IMR-90 (cell line): ENCODE data around the gene CHD6. TPM values are rescaled to one million over a fixed set of nuclear protein-coding genes. Genes with fewer than 3 reads are reported as not detected.

Experiments used
- ATAC-seq: fragments of 200-7000 bp; cut with Tn5 transposase; 2 replicates; pipeline ENCODE4 v1.9.1; 2020; ENCODE audit warnings: low read depth, mild to moderate bottlenecking, moderate library complexity
- BruUV-seq: library from RNA; stranded (reverse); fragments of 400-500 nt; replicated peaks from 2 replicates; lab custom pipeline; 2021; lab: Mats Ljungman, UMichigan
- CTCF ChIA-PET: fragments of 300-600 bp; formaldehyde crosslinking; extraction: SDS; loops from one replicate; lab custom pipeline; 2021; ENCODE audit warnings: antibody characterized with exemption; lab: Yijun Ruan, JAX
- POLR2A ChIA-PET: fragments of 300-600 bp; sonication (Branson Sonifier 250); formaldehyde crosslinking; loops from one replicate; lab custom pipeline; 2022; ENCODE audit warnings: antibody characterized with exemption; ENCODE audit not compliant: unreplicated experiment; lab: Charles Lee
- DNase-seq: peaks from one replicate; pipeline ENCODE4 v3.0.0; 2013
- H2AFZ ChIP-seq: replicated peaks from 2 replicates; pipeline ENCODE3; 2013; ENCODE audit warnings: low read length, mild to moderate bottlenecking; ENCODE audit not compliant: poor library complexity
- H2AK5ac ChIP-seq: 2 replicates; pipeline ENCODE4 v1.6.1; 2013; ENCODE audit warnings: low read depth, low read length, inconsistent platforms
- H2AK9ac ChIP-seq: replicated peaks from 2 replicates; pipeline ENCODE3; 2013; ENCODE audit warnings: mild to moderate bottlenecking, low read depth, low read length, moderate library complexity; ENCODE audit not compliant: poor library complexity
- H2BK120ac ChIP-seq: 2 replicates; pipeline ENCODE4 v1.6.1; 2013; ENCODE audit warnings: low read depth, low read length, inconsistent platforms
- H2BK15ac ChIP-seq: 3 replicates; pipeline ENCODE4 v1.6.1; 2013; ENCODE audit warnings: low read depth, low read length, inconsistent platforms
- H2BK20ac ChIP-seq: 2 replicates; pipeline ENCODE4 v1.6.1; 2013; ENCODE audit warnings: low read depth, mild to moderate bottlenecking, inconsistent platforms, low read length, moderate library complexity
- H2BK5ac ChIP-seq: 2 replicates; pipeline ENCODE4 v1.6.1; 2013; ENCODE audit warnings: mild to moderate bottlenecking, low read depth, low read length, inconsistent platforms; ENCODE audit not compliant: poor library complexity, severe bottlenecking
- H3K14ac ChIP-seq: replicated peaks from 2 replicates; pipeline ENCODE4 v1.6.1; 2013; ENCODE audit warnings: low read depth, low read length, inconsistent platforms
- H3K18ac ChIP-seq: 2 replicates; pipeline ENCODE4 v1.6.1; 2013; ENCODE audit warnings: low read depth, low read length, control low read depth
- H3K23ac ChIP-seq: 2 replicates; pipeline ENCODE4 v1.6.1; 2013; ENCODE audit warnings: low read depth, low read length, inconsistent platforms
- H3K27ac ChIP-seq: 2 replicates; pipeline ENCODE4 v1.5.1; 2013; ENCODE audit warnings: mild to moderate bottlenecking, control low read depth, low read length; ENCODE audit not compliant: insufficient read depth
- H3K27me3 ChIP-seq: 2 replicates; pipeline ENCODE4 v1.6.1; 2013; ENCODE audit warnings: low read length; ENCODE audit not compliant: control insufficient read depth, insufficient read depth
- H3K36me3 ChIP-seq: 2 replicates; pipeline ENCODE4 v1.6.1; 2013; ENCODE audit warnings: low read length, mixed read lengths; ENCODE audit not compliant: control insufficient read depth, insufficient read depth
- H3K4ac ChIP-seq: 2 replicates; pipeline ENCODE4 v1.6.1; 2013; ENCODE audit warnings: low read depth, low read length, inconsistent platforms
- H3K4me1 ChIP-seq: 2 replicates; pipeline ENCODE4 v1.6.1; 2013; ENCODE audit warnings: low read length, mixed read lengths; ENCODE audit not compliant: control insufficient read depth, insufficient read depth
- H3K4me2 ChIP-seq: 2 replicates; pipeline ENCODE4 v1.6.1; 2013; ENCODE audit warnings: low read depth, mild to moderate bottlenecking, control low read depth, low read length, moderate library complexity
- H3K4me3 ChIP-seq: 2 replicates; pipeline ENCODE4 v1.5.1; 2013; ENCODE audit warnings: low read depth, mild to moderate bottlenecking, control low read depth, low read length, moderate library complexity; ENCODE audit not compliant: insufficient read depth
- H3K56ac ChIP-seq: 2 replicates; pipeline ENCODE4 v1.6.1; 2013; ENCODE audit warnings: low read length, inconsistent platforms; ENCODE audit not compliant: insufficient read depth; ENCODE audit errors: extremely low read depth
- H3K79me1 ChIP-seq, 2 experiments: 2 replicates each; pipeline ENCODE4 v1.6.1; 2013; ENCODE audit warnings: low read length in 2 of 2, inconsistent platforms in 1 of 2, low read depth in 1 of 2
- H3K9ac ChIP-seq: 2 replicates; pipeline ENCODE4 v1.6.1; 2013; ENCODE audit warnings: low read depth, low read length, control low read depth
- H3K9me1 ChIP-seq: 2 replicates; pipeline ENCODE4 v1.6.1; 2013; ENCODE audit warnings: low read length, inconsistent platforms; ENCODE audit not compliant: insufficient read depth
- H3K9me3 ChIP-seq: 2 replicates; pipeline ENCODE4 v1.6.1; 2013; ENCODE audit warnings: low read length; ENCODE audit not compliant: control insufficient read depth, insufficient read depth
- H4K20me1 ChIP-seq: 2 replicates; pipeline ENCODE4 v1.6.1; 2013; ENCODE audit warnings: low read length, inconsistent platforms; ENCODE audit not compliant: insufficient read depth
- H4K5ac ChIP-seq: 2 replicates; pipeline ENCODE4 v1.6.1; 2013; ENCODE audit warnings: mild to moderate bottlenecking, low read depth, low read length, control low read depth
- H4K8ac ChIP-seq, 2 experiments: 2 replicates each; pipeline ENCODE4 v1.6.1; 2013; ENCODE audit warnings: low read depth in 2 of 2, low read length in 2 of 2, control low read depth in 1 of 2, inconsistent platforms in 1 of 2
- H4K91ac ChIP-seq: 2 replicates; pipeline ENCODE4 v1.6.1; 2013; ENCODE audit warnings: low read depth, low read length, inconsistent platforms; ENCODE audit not compliant: insufficient read depth
- BHLHE40 ChIP-seq: fragments of 150-350 bp; IDR thresholded peaks from 2 replicates; pipeline ENCODE4 v1.6.1; 2016; ENCODE audit warnings: mild to moderate bottlenecking, low read depth, low read length
- CEBPB ChIP-seq: IDR thresholded peaks from 2 replicates; pipeline ENCODE4 v1.6.1; 2012; ENCODE audit warnings: low read depth, low read length, improper control_type of control experiment
- CHD1 ChIP-seq: IDR thresholded peaks from 2 replicates; pipeline ENCODE4 v1.6.1; 2012; ENCODE audit warnings: low read depth, low read length, improper control_type of control experiment
- CTCF ChIP-seq: conservative IDR thresholded peaks from 2 replicates; pipeline ENCODE4 v1.5.1; 2012; ENCODE audit warnings: mild to moderate bottlenecking, low read depth, low read length, improper control_type of control experiment
- ELK1 ChIP-seq: fragments of 150-350 bp; IDR thresholded peaks from 2 replicates; pipeline ENCODE4 v1.6.1; 2016; ENCODE audit warnings: low read depth, mild to moderate bottlenecking, low read length, moderate library complexity, borderline replicate concordance
- FOS ChIP-seq: fragments of 150-350 bp; IDR thresholded peaks from 2 replicates; pipeline ENCODE4 v1.6.1; 2016; ENCODE audit warnings: low read depth, low read length
- MXI1 ChIP-seq: IDR thresholded peaks from 2 replicates; pipeline ENCODE4 v1.6.1; 2012; ENCODE audit warnings: low read depth, mild to moderate bottlenecking, low read length, moderate library complexity, borderline replicate concordance
- NFE2L2 ChIP-seq: fragments of 150-350 bp; IDR thresholded peaks from 2 replicates; pipeline ENCODE4 v1.6.1; 2016; ENCODE audit warnings: low read depth, mild to moderate bottlenecking, low read length
- POLR2A ChIP-seq: IDR thresholded peaks from 2 replicates; pipeline ENCODE4 v1.6.1; 2012; ENCODE audit warnings: mild to moderate bottlenecking, low read depth, low read length
- RAD21 ChIP-seq: IDR thresholded peaks from 2 replicates; pipeline ENCODE4 v1.6.1; 2012; ENCODE audit warnings: low read length, improper control_type of control experiment
- RCOR1 ChIP-seq: IDR thresholded peaks from 2 replicates; pipeline ENCODE4 v1.6.1; 2012; ENCODE audit warnings: mild to moderate bottlenecking, low read length, improper control_type of control experiment; ENCODE audit not compliant: insufficient replicate concordance
- RFX5 ChIP-seq: IDR thresholded peaks from 2 replicates; pipeline ENCODE4 v1.8.0; 2012; ENCODE audit warnings: low read depth, mild to moderate bottlenecking, low read length, moderate library complexity
- SMC3 ChIP-seq: fragments of 150-350 bp; IDR thresholded peaks from 2 replicates; pipeline ENCODE4 v1.6.1; 2016; ENCODE audit warnings: low read depth, mild to moderate bottlenecking, antibody characterized with exemption, low read length, moderate library complexity
- USF2 ChIP-seq: fragments of 150-350 bp; IDR thresholded peaks from 2 replicates; pipeline ENCODE4 v1.6.1; 2017; ENCODE audit warnings: mild to moderate bottlenecking, antibody characterized with exemption, low read length, low read depth
- WGBS, 2 experiments: methylation state at CpG; one replicate each; pipeline versions ENCODE4 v1.1.5 to v1.1.7; 2013; ENCODE audit warnings: missing lambda C conversion rate in 2 of 2; ENCODE audit not compliant: insufficient read length in 1 of 2; ENCODE audit errors: extremely low coverage in 2 of 2; 5-methylcytosine and 5-hydroxymethylcytosine counted together
- dilution Hi-C: fragments of 300-500 bp; cut with HindIII; formaldehyde crosslinking; loops from one replicate; pipeline ENCODE4 v1.14.3; 2018; ENCODE audit warnings: low sequenced_read_pairs; ENCODE audit not compliant: unreplicated experiment
- in situ Hi-C: fragments of 300-500 bp; cut with MboI; formaldehyde crosslinking; loops from 3 replicates; pipeline ENCODE4 v1.14.3; 2019; ENCODE audit warnings: low sequenced_read_pairs, inconsistent platforms, mixed read lengths
- intact Hi-C: fragments of 100-400 bp; cut with micrococcal nuclease; formaldehyde crosslinking; loops from 2 replicates; pipeline ENCODE4 v1.10.0; 2022
- polyA plus RNA-seq, 3 experiments: library from polyadenylated mRNA; depleted of rRNA; stranded (reverse); fragments of >200 nt; gene quantifications; 2 replicates each; pipeline ENCODE4 v1.2.3, GENCODE V29; 2012; ENCODE audit warnings: low replicate concordance in 1 of 3
- total RNA-seq: library from RNA; depleted of rRNA; stranded (reverse); fragments of >200 nt; gene quantifications from 2 replicates; pipeline ENCODE4 v1.2.3, GENCODE V29; 2012

CHD6 gene
- total and polyA plus RNA-seq, 2 of the 4 experiments (the other 2 are of a cell fraction), result 8.8 to 26.7 TPM

- Histone ChIP-seq H3K14ac (no peak overlapping the region), H3K56ac (no peak overlapping the region), H3K4me2 (no peak overlapping the region), H3K27me3 (peaks cover 54% of the 10 kb centered on the region), H4K8ac (no peak overlapping the region), H3K36me3 (no peaks in the 10 kb centered on the region), H3K9ac (no peak overlapping the region), H2AK5ac (no peak overlapping the region), H3K9me1 (no peaks in the 10 kb centered on the region), H3K4me1 (no peaks in the 10 kb centered on the region), H3K79me1 (no peaks in the 10 kb centered on the region), H4K91ac (no peak overlapping the region), H3K18ac (no peak overlapping the region), H2BK20ac (no peak overlapping the region), H4K5ac (no peak overlapping the region), H3K4ac (no peak overlapping the region), H3K4me3 (no peak overlapping the region), H2BK15ac (no peak overlapping the region), H2AK9ac (no peak overlapping the region), H2BK5ac (no peak overlapping the region), H3K9me3 (peaks cover 4% of the 10 kb centered on the region; the same call in 1 of the 2 replicates), H2BK120ac (no peak overlapping the region), H4K20me1 (no peaks in the 10 kb centered on the region), H2AFZ (no peak overlapping the region), H3K23ac (no peak overlapping the region), H3K27ac (no peak overlapping the region)
- ChIA-PET CTCF (no interaction called here), POLR2A (no interaction called here)
- BruUV-seq, result no TSS peak
- DNase-seq (no peak), ATAC-seq (no peak)
- in situ Hi-C loops, result no loop called here
- 50% methylated on average over 3 of the region's 9 CpGs; no CpG with 5 or more reads in 1 of the 2 experiments for WGBS, 2 experiments
- intact Hi-C loops, result no loop called here
- dilution Hi-C loops, result no loop called here
- no peak for TF ChIP-seq RAD21
- no peak for TF ChIP-seq CTCF
- no peak for TF ChIP-seq USF2
- no peak for TF ChIP-seq NFE2L2
- TF ChIP-seq MXI1, result no peak
- no peak for TF ChIP-seq FOS
- no peak for TF ChIP-seq RCOR1
- no peak for TF ChIP-seq BHLHE40
- no peak for TF ChIP-seq RFX5
- TF ChIP-seq CEBPB, result no peak
- TF ChIP-seq CHD1, result no peak
- TF ChIP-seq ELK1, result no peak
- no peak for TF ChIP-seq POLR2A
- TF ChIP-seq SMC3, result no peak
Measured at GRCh38 chr20:41373931-41374920, 244.0 kb downstream of the CHD6 start.
